Daoy (cell line): ENCODE data around the gene PM20D2. TPM values are rescaled to one million over a fixed set of nuclear protein-coding genes. Genes with fewer than 3 reads are reported as not detected.
A peak's percentile ranks its signal among the peaks of the same experiment; 100 is the strongest.
"Not testable (repeated sequence)": the region's sequence is repeated elsewhere in the genome, so short reads cannot be mapped to it uniquely, and the experiment has no call there.

Experiments
- DNase-seq: peaks from one replicate; pipeline ENCODE4 v3.0.0-alpha.2; 2015; ENCODE audit warnings: low read depth
- total RNA-seq: library from RNA; depleted of rRNA; stranded (reverse); fragments of >200 nt; shearing (Covaris generic); gene quantifications from 2 replicates; pipeline ENCODE4 v1.2.3, GENCODE V29; 2014; rRNA removed

The PM20D2 gene, protein sequence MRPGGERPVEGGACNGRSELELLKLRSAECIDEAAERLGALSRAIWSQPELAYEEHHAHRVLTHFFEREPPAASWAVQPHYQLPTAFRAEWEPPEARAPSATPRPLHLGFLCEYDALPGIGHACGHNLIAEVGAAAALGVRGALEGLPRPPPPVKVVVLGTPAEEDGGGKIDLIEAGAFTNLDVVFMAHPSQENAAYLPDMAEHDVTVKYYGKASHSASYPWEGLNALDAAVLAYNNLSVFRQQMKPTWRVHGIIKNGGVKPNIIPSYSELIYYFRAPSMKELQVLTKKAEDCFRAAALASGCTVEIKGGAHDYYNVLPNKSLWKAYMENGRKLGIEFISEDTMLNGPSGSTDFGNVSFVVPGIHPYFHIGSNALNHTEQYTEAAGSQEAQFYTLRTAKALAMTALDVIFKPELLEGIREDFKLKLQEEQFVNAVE
- 15.5 and 15.9 TPM in 2 replicates for total RNA-seq

- peak; percentile 74 for DNase-seq
These were observed at the start of gene PM20D2 for GRCh38 chr6:89145956-89146717. TSS of gene PM20D2 (plus strand) at chr6:89146055. CDS start at chr6:89146145, 90 bp downstream.

DNA sequence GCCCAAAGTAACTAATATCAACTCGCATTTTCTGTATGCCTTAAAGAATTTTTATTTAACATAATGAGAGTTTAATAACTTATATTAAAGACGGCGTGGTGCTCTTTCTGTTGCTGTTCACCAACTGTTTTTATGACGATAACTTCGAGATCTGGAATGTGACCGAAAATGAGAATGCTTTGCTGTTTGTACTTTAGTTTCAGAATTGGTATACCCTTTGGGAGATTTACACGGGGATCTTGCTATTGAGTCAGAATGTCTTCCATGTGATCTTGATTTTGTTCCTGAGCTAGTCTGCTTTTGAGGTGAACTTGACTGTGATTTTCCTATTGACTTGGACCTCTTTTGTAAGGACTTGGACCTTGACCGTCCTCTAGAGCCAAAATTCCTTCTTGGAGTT is 47.4 kb upstream of the PM20D2 start:
- DNase-seq: no peak

GRCh38 chr6:89100114-89100513 is 45.7 kb upstream of the PM20D2 start:
- no peak for DNase-seq

DNA sequence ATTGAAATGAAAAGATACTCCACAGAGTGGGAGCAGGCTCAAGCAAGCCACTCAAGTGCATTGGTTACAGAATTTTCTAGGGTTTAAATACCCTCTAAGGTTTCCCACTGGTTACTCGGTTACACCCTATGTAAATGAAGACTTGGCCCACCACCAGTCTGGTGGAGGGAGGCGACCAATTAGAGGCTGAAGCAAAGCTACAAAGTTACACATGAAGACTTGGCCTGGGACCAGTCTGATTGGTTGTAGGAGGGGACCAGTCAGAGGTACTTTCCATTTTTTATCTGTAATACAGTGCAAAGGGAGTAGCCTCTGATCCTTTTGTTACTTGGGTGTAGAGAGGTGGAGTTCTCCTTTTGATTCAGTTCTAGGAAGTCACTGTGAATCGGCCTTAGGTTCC is 35.6 kb upstream of the PM20D2 start:
- no peak for DNase-seq

GRCh38 chr6:89111933-89112332 is 33.9 kb upstream of the PM20D2 start:
- DNase-seq: no peak

DNA sequence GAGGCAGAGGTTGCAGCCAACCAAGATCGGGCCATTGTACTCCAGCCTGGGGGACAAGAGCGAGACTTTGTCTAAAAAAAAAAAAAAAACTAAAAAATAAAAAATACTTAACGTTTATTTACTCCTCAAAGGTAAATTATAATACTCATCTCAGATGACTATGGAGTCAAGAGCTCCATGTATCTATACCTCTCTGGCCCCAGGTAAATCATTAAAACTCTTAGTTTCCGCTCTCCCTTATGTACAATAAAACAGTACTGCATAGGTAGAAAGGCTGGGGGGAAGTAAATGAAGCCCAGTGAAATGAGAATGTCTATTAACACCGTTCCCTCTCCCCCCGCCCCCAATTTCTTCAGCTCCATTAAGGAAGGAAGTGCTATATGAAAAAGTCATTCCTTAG is 29.2 kb upstream of the PM20D2 start:
- no peak for DNase-seq

DNA sequence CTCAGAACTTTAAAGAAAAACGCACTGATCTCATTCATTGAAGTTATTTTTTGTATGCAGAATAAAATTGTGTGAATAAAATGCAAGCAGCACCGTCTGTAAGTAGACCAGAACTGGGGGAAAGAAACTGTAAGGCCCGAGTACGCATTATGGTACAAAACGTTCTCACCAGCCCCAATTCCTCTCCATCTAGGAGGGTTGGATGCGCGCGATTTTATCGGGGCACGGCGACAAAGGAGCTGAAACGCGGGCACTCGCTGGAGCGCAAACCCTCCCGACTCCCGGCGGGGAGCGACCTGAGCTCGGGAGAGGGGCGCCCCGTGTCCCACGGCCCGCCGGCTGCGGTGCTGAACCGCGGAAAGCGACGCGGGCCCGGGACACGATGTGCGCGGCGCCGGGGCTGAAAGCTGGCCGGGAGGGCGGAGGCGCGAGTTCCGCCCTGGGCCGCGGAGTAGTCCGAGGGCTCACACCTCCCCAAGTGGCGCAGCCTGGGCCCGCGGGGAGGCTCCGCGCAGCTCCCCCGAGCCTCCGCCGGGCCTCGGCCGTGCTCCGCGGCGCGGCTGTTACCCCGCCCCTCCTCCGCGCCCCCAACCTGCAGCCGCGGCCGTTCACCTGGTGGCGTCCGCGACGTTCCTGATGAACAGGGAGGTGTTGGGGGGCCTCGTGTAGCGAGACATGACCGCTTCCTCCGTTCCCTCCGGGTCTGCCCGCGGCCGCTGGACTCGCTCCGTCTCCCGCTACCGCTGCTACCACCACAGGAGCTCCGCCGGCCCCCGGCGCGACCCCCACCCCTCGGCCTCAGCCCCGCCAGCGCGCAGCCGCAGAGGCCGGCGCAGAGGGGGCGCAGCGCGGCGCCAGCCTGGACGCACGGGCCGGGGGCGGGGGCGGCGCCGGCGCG is 28.4 kb upstream of the PM20D2 start, which contains the start of gene SRSF12:
Gene SRSF12, minus strand, starts transcription at position 861 of the 898 bp plus-strand sequence. Its CDS starts 184 bp downstream, at position 677.
- peak; percentile 39 for DNase-seq

- DNase-seq: no peak
These were observed 26.9 kb upstream of the PM20D2 start for GRCh38 chr6:89118931-89119330.

- DNase-seq: peak; percentile 15
These were observed 25.5 kb upstream of the PM20D2 start for GRCh38 chr6:89120371-89120770.

DNA sequence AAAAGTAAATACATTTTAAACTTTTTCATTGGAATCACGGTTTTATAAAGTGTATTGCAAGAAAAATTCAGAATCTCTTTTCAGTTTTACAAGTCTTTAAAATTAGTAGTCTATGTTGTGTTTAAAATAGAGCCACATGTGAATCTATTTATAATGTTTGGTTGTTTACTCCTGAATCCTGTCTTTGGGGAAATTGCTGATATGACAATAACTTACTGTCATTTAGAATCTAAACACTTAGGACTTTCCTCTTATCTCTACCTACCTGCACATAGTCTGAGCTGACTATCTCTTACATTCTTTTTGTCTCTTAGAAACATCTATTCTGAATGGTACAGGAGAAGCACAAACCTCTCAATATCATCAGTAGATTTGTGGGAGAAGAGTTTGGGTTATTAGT is 23.9 kb upstream of the PM20D2 start:
- no peak for DNase-seq

- peak; percentile 11 for DNase-seq
These were observed 23.2 kb upstream of the PM20D2 start for GRCh38 chr6:89122625-89123024.

- DNase-seq: not testable (repeated sequence)
These were observed 17.6 kb upstream of the PM20D2 start for GRCh38 chr6:89128256-89128671.

DNA sequence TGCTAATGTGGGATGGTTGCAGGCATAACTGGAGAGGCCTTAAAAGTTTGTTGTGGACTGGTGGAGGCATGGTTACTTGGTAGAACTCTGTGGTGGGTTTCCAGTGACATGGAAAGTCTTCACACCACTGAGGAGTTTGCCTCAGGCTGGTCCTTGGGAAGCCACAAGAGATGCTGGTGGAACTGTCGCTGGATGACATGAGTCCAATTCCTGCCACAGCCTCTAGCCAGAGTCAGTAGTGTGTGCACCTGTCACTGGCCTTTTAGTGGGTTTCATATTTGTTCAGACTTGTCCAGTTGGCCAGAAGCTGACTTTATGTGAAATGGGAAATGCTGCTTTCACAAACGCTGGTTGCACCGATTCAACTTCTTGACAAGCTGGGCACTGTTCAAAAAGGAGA is 14.3 kb upstream of the PM20D2 start:
- DNase-seq: no peak

- no peak for DNase-seq
These were observed 13.8 kb upstream of the PM20D2 start for GRCh38 chr6:89132057-89132456.

DNA sequence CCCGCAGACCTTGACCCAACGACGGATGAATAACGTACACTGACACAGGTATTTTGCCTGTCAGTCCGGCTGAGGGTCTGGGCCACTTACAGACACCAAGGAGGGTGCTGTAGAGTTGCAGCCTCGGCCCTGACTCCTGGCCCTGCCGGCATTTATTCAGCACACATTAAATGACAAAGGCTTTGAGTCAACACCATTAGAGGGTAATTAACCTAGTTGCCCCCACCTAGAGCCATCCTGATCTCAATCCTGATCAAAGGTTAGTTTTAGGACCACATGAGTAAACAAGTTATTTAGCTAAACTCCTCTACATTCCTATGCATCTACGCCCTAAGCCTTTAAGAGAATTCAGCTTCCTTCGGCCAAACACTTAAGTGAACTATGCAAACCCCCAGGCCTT is 11.9 kb upstream of the PM20D2 start:
- no peak for DNase-seq

- no peak for DNase-seq
These were observed 11.1 kb upstream of the PM20D2 start for GRCh38 chr6:89134723-89135122.

- DNase-seq: no peak
These were observed 7.7 kb upstream of the PM20D2 start for GRCh38 chr6:89138173-89138572.

DNA sequence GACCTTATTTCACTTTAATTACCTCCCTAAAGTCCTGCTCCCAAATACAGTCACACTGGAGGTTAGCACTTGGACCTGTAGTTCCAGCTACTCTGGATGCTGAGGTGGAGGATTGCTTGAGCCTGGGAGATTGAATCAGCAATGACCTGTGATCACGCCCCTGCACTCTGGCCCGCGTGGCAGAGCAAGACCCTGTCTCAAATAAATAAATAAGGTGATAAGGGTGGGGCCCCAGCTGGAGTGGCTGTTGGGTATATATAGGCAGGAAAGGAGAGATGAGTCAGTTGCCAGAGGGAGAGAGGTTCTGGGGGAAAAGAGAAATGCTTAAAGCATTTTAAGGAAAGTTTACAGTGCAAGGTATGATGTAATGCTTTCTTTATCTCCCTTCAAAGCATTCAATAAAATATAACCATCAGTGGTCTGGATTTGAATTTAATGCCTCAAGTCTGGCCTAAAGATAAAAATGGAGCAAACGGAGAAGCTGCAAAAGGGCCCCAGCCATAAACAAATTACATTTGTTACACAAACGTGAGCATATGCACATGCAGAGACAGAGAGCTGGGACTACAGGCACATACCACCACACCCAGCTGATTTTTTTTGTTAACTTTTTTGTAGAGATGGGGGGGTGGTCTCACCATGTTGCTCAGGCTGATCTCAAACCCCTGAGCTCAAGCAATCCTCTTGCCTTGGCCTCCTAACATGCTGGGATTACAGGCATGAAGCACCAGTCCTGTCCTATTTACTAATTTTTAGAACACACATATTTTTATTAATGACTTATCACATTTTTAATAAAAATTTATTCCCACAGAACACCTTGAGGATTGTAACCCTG is 6.1 kb upstream of the PM20D2 start:
- DNase-seq: peak; percentile 50

DNA sequence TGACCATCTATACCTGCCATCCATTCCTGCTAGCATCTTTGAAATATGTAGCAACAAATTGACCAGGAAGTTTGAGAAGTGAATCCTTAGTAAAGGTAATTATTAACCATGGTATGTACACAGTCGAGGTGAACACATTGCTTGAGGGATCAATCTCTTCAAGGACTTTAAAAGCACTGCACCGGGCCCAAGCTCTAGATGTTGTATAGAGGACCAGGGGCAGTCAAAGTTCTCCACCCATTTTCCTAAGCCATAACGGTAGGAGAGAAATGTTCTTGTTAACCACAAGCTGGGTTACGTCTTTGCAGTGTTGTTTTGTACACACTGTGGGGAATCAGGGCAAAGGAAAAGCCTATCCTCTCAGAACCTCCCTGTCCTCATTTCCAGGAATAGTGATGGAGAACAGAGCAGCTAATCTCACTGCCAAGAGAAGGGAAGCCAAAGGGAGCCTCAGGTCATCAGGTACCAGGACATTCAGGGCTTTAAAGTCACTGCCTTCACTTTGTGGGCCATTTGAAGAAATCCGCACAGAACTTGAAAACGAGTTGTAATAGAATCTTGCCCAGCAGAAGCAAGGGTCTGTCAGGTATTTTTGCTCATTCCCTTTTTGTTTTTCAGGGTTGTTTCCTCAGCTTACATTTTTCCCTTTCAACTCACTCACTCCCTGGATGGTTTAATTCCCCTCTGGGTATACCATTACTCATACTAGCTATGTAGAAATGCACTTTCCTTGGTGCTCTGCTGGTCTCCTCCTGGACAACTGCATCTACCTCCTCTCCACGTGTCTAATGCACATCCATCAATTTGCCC is 5.3 kb upstream of the PM20D2 start:
- DNase-seq: no peak

DNA sequence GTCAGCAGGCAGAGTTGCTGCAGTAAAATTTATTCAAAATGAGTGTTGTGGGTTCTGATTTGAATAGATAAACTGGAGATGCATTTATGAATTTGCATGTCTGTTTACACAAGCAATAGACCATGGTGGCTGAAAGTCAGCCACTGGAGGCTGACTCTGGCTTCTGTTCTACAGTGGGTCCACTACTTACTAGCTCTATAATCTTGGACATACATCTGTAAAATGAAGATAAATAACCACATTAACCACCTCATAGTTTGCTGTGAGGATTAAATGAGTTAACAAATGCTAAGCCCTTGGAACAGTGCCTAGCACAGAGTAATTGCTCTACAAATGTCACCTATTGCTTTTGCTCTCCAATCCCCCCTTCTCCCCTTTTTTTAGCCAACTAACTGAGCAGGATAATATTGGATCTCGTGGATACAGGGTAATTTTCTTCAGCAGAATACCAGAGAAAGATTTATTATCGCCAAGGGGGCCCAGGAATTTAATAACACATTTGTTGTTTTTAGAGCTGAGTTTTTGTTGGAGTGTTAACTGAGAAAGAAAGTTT is 1.4 kb upstream of the PM20D2 start:
- DNase-seq: peak; percentile 8
